HCT116 (cell line): ENCODE measurements around the gene CHMP1B. TPM values are rescaled to one million over a fixed set of nuclear protein-coding genes. Genes with fewer than 3 reads are reported as not detected.

ENCODE experiments used
- ATAC-seq: fragments of 200-7000 bp; cut with Tn5 transposase; 2 replicates; pipeline ENCODE4 v1.9.1; 2020; ENCODE audit warnings: mild to moderate bottlenecking, moderate library complexity
- BruUV-seq: library from RNA; stranded (reverse); fragments of 400-500 nt; replicated peaks from 2 replicates; lab custom pipeline; 2021; lab: Mats Ljungman, UMichigan
- CTCF ChIA-PET: fragments of 300-600 bp; sonication (Branson Sonifier 250); formaldehyde crosslinking; loops from one replicate; lab custom pipeline; 2021; ENCODE audit warnings: antibody characterized with exemption; lab: Charles Lee
- POLR2A ChIA-PET: fragments of 300-600, 350-600 bp; sonication (Branson Sonifier 250); formaldehyde crosslinking; loops from one replicate; lab custom pipeline; 2021; ENCODE audit warnings: antibody characterized with exemption; lab: Charles Lee
- RAD21 ChIA-PET, 2 experiments: fragments of 300-600 bp; sonication (Branson Sonifier 250); formaldehyde crosslinking; loops; one replicate each; lab custom pipeline; 2023; ENCODE audit warnings: low total read pairs in 2 of 2; ENCODE audit not compliant: uncharacterized antibody in 2 of 2, unreplicated experiment in 2 of 2, low non-redundant PET in 1 of 2; lab: Charles Lee
- DNase-seq: peaks from one replicate; pipeline ENCODE4 v3.0.0-alpha.2; 2010; ENCODE audit warnings: low read depth, low spot score
- H2AFZ ChIP-seq: fragments of 200-600 bp; shearing (Covaris generic), sonication (generic); 2 replicates; pipeline ENCODE4 v1.6.1; 2017; ENCODE audit warnings: low read depth, mixed run types, mixed read lengths, antibody characterized with exemption, low read length; ENCODE audit not compliant: poor library complexity, severe bottlenecking
- H3K27ac ChIP-seq: 2 replicates; pipeline ENCODE4 v1.5.1; 2012; ENCODE audit warnings: low read depth, low read length
- H3K27me3 ChIP-seq: fragments of 200-600 bp; sonication (generic); 2 replicates; pipeline ENCODE4 v1.6.1; 2016; ENCODE audit warnings: mixed run types, low read length, mixed read lengths; ENCODE audit not compliant: insufficient read depth
- H3K36me3 ChIP-seq, 2 experiments: fragments of 200-500 bp in 1 of 2; fragments of 200-600 bp in 1 of 2; sonication (Bioruptor generic) in 1 of 2; sonication (generic) in 1 of 2; 2 replicates each; pipeline versions ENCODE4 v1.5.1 to v1.6.1; 2014 to 2016; ENCODE audit warnings: low read length in 2 of 2, inconsistent platforms in 1 of 2, mixed read lengths in 1 of 2, mixed run types in 1 of 2; ENCODE audit not compliant: insufficient read depth in 2 of 2, control insufficient read depth in 1 of 2
- H3K4me1 ChIP-seq, 2 experiments: fragments of 200-600 bp in 1 of 2; sonication (generic) in 1 of 2; 2 replicates each; pipeline versions ENCODE4 v1.5.1 to v1.6.1; 2012 to 2017; ENCODE audit warnings: low read length in 2 of 2, inconsistent platforms in 1 of 2, mild to moderate bottlenecking in 1 of 2, mixed read lengths in 1 of 2, mixed run types in 1 of 2, moderate library complexity in 1 of 2; ENCODE audit not compliant: insufficient read depth in 2 of 2, control insufficient read depth in 1 of 2
- H3K4me2 ChIP-seq: fragments of 200-600 bp; sonication (generic); 2 replicates; pipeline ENCODE4 v1.6.1; 2017; ENCODE audit warnings: mixed run types, low read length, mixed read lengths
- H3K4me3 ChIP-seq, 2 experiments: fragments of 200-600 bp in 1 of 2; sonication (generic) in 1 of 2; replicated peaks in 1 of 2; 2 replicates each; pipeline ENCODE4 v1.5.1; 2011 to 2016; ENCODE audit warnings: low read length in 2 of 2, control low read depth in 1 of 2, low read depth in 1 of 2, mild to moderate bottlenecking in 1 of 2, mixed read lengths in 1 of 2, mixed run types in 1 of 2
- H3K79me2 ChIP-seq: fragments of 200-600 bp; sonication (generic); 2 replicates; pipeline ENCODE4 v1.6.1; 2017; ENCODE audit warnings: mild to moderate bottlenecking, mixed run types, low read length, moderate library complexity, mixed read lengths; ENCODE audit not compliant: insufficient read depth
- H3K9ac ChIP-seq: fragments of 200-600 bp; sonication (generic); 2 replicates; pipeline ENCODE4 v1.6.1; 2016; ENCODE audit warnings: low read length, mixed read lengths
- H3K9me2 ChIP-seq: fragments of 200-600 bp; sonication (generic), shearing (Covaris generic); 2 replicates; pipeline ENCODE4 v1.6.1; 2017; ENCODE audit warnings: mixed run types, mild to moderate bottlenecking, moderate library complexity; ENCODE audit not compliant: insufficient read depth
- H3K9me3 ChIP-seq, 2 experiments: fragments of 200-500 bp in 1 of 2; fragments of 200-600 bp in 1 of 2; sonication (Bioruptor generic) in 1 of 2; sonication (generic) in 1 of 2; 2 replicates each; pipeline ENCODE4 v1.6.1; 2014 to 2017; ENCODE audit warnings: low read length in 2 of 2, mixed read lengths in 2 of 2, inconsistent platforms in 1 of 2, low read depth in 1 of 2, mild to moderate bottlenecking in 1 of 2, mixed run types in 1 of 2, moderate library complexity in 1 of 2; ENCODE audit not compliant: control insufficient read depth in 1 of 2, insufficient read depth in 1 of 2
- H4K20me1 ChIP-seq: fragments of 200-600 bp; sonication (generic), shearing (Covaris generic); 2 replicates; pipeline ENCODE4 v1.6.1; 2017; ENCODE audit warnings: mixed run types, mild to moderate bottlenecking, moderate library complexity; ENCODE audit not compliant: insufficient read depth
- CBX3 ChIP-seq: IDR thresholded peaks from 2 replicates; pipeline ENCODE4 v1.6.1; 2012; ENCODE audit warnings: low read depth
- CEBPB ChIP-seq: IDR thresholded peaks from 2 replicates; pipeline ENCODE4 v1.6.1; 2012; ENCODE audit warnings: low read depth
- EGR1 ChIP-seq: IDR thresholded peaks from 2 replicates; pipeline ENCODE4 v1.6.1; 2012; ENCODE audit warnings: low read depth
- ELF1 ChIP-seq: IDR thresholded peaks from 2 replicates; pipeline ENCODE4 v1.6.1; 2012; ENCODE audit warnings: low read depth, borderline replicate concordance
- EZH2 ChIP-seq: fragments of 200-600 bp; sonication (generic); IDR thresholded peaks from 2 replicates; pipeline ENCODE4 v1.6.1; 2017; ENCODE audit warnings: antibody characterized with exemption, mixed run types
- EZH2phosphoT487 ChIP-seq: fragments of 200-600 bp; IDR thresholded peaks from 2 replicates; pipeline ENCODE4 v1.6.1; 2018; ENCODE audit warnings: antibody characterized with exemption, borderline replicate concordance
- FOSL1 ChIP-seq: IDR thresholded peaks from 2 replicates; pipeline ENCODE4 v1.6.1; 2012; ENCODE audit warnings: low read depth
- JUND ChIP-seq: IDR thresholded peaks from 2 replicates; pipeline ENCODE4 v1.6.1; 2012
- POLR2A ChIP-seq: IDR thresholded peaks from 2 replicates; pipeline ENCODE4 v1.7.0; 2011; ENCODE audit warnings: borderline replicate concordance; ENCODE audit not compliant: insufficient read depth, insufficient read length; ENCODE audit errors: extremely low read depth
- RAD21 ChIP-seq: IDR thresholded peaks from 2 replicates; pipeline ENCODE4 v1.6.1; 2012; ENCODE audit warnings: low read depth, mild to moderate bottlenecking
- SIN3A ChIP-seq: IDR thresholded peaks from 2 replicates; pipeline ENCODE4 v1.6.1; 2012; ENCODE audit warnings: low read depth
- SP1 ChIP-seq: IDR thresholded peaks from 2 replicates; pipeline ENCODE4 v1.6.1; 2012; ENCODE audit warnings: low read depth
- SRF ChIP-seq: IDR thresholded peaks from 2 replicates; pipeline ENCODE4 v1.6.1; 2012; ENCODE audit warnings: low read depth
- TCF7L2 ChIP-seq: IDR thresholded peaks from 2 replicates; pipeline ENCODE4 v1.7.0; 2011; ENCODE audit warnings: borderline replicate concordance, inconsistent platforms; ENCODE audit not compliant: insufficient read depth, insufficient read length; ENCODE audit errors: extremely low read depth
- YY1 ChIP-seq: IDR thresholded peaks from 2 replicates; pipeline ENCODE4 v1.6.1; 2011; ENCODE audit warnings: low read length, low read depth, moderate library complexity, mild to moderate bottlenecking; ENCODE audit not compliant: insufficient replicate concordance; ENCODE audit errors: extremely low read depth
- ZBTB33 ChIP-seq: IDR thresholded peaks from 2 replicates; pipeline ENCODE4 v1.6.1; 2011; ENCODE audit warnings: mild to moderate bottlenecking, low read length, moderate library complexity; ENCODE audit not compliant: insufficient replicate concordance; ENCODE audit errors: extremely low read depth
- ZFX ChIP-seq: fragments of 450-650 bp; IDR thresholded peaks from 2 replicates; pipeline ENCODE4 v1.6.1; 2017
- ZNF274 ChIP-seq: fragments of 200-500 bp; sonication (Bioruptor generic); IDR thresholded peaks from 2 replicates; pipeline ENCODE4 v1.6.1; 2014; ENCODE audit warnings: mild to moderate bottlenecking, low read depth, low read length, inconsistent platforms
- intact Hi-C: fragments of 100-400 bp; cut with micrococcal nuclease; formaldehyde crosslinking; loops from 2 replicates; pipeline ENCODE4 v1.10.0; 2022
- total RNA-seq: library from RNA; stranded (reverse); gene quantifications from one replicate; pipeline ENCODE4 v1.2.1, GENCODE V29; 2021; ENCODE audit not compliant: unreplicated experiment
- TF ChIP-seq, protein P1 (sequence below): IDR thresholded peaks from 2 replicates; pipeline ENCODE4 v1.6.1; 2012
- TF ChIP-seq, protein P2 (sequence below): IDR thresholded peaks from 2 replicates; pipeline ENCODE4 v1.6.1; 2012; ENCODE audit warnings: low read depth

CHMP1B gene
- total RNA-seq, 1 experiment from 2014 or later, result 30.3 TPM

DNA sequence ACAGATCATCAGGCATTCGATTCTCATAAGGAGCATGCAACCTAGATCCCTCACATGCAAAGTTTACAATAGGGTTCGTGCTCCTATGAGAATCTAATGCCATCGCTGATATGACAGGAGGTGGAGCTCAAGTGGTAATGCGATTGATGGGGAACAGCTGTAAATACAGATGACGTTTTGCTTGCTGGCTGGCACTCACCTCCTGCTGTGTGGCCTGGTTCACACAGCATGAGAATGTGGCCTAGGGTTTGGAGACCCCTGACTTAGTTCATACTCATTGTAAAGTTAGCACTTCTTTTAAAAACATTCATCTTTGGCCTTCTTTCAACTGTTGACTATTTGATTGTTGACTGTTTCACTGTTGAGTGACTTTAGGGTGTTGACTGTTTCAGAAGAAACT is 8.7 kb upstream of the CHMP1B start:
- POLR2A ChIA-PET, result no interaction called here
- CTCF ChIA-PET, result no interaction called here
- Histone ChIP-seq H3K9me3 (no peaks in the 10 kb centered on the region), H3K4me2 (no peak overlapping the region), H3K79me2 (no peaks in the 10 kb centered on the region), H3K4me1 (no peaks in the 10 kb centered on the region), H3K9ac (no peak overlapping the region), H3K27ac (no peak overlapping the region), H3K36me3 (no peaks in the 10 kb centered on the region), H4K20me1 (no peaks in the 10 kb centered on the region), H3K27me3 (no peaks in the 10 kb centered on the region), H3K4me3 (no peak overlapping the region), H2AFZ (no peak overlapping the region), H3K9me2 (no peaks in the 10 kb centered on the region; the same call in 1 of the 2 replicates)
- intact Hi-C loops, result no loop called here
- ATAC-seq, result no peak
- DNase-seq, result no peak
- RAD21 ChIA-PET, result no interaction called here
- TF ChIP-seq EZH2 (no peak), CEBPB (no peak), ELF1 (no peak), JUND (no peak), TCF7L2 (no peak), EGR1 (no peak), ZNF274 (no peak), CBX3 (no peak), ZBTB33 (no peak), SP1 (no peak), EZH2phosphoT487 (no peak), RAD21 (no peak), FOSL1 (no peak), SRF (no peak), YY1 (no peak), ZFX (no peak), POLR2A (no peak), SIN3A (no peak)
- TF ChIP-seq, protein P1, sequence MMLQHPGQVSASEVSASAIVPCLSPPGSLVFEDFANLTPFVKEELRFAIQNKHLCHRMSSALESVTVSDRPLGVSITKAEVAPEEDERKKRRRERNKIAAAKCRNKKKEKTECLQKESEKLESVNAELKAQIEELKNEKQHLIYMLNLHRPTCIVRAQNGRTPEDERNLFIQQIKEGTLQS, result no peak
- TF ChIP-seq, protein P2, sequence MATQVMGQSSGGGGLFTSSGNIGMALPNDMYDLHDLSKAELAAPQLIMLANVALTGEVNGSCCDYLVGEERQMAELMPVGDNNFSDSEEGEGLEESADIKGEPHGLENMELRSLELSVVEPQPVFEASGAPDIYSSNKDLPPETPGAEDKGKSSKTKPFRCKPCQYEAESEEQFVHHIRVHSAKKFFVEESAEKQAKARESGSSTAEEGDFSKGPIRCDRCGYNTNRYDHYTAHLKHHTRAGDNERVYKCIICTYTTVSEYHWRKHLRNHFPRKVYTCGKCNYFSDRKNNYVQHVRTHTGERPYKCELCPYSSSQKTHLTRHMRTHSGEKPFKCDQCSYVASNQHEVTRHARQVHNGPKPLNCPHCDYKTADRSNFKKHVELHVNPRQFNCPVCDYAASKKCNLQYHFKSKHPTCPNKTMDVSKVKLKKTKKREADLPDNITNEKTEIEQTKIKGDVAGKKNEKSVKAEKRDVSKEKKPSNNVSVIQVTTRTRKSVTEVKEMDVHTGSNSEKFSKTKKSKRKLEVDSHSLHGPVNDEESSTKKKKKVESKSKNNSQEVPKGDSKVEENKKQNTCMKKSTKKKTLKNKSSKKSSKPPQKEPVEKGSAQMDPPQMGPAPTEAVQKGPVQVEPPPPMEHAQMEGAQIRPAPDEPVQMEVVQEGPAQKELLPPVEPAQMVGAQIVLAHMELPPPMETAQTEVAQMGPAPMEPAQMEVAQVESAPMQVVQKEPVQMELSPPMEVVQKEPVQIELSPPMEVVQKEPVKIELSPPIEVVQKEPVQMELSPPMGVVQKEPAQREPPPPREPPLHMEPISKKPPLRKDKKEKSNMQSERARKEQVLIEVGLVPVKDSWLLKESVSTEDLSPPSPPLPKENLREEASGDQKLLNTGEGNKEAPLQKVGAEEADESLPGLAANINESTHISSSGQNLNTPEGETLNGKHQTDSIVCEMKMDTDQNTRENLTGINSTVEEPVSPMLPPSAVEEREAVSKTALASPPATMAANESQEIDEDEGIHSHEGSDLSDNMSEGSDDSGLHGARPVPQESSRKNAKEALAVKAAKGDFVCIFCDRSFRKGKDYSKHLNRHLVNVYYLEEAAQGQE, result no peak
- BruUV-seq, result no TSS peak
